DMS79 (cell line): ENCODE measurements around the gene SLC26A4.

Experiments used
- DNase-seq: peaks from one replicate; lab custom pipeline; 2025; lab: John Stamatoyannopoulos, UW

Gene SLC26A4

DNA sequence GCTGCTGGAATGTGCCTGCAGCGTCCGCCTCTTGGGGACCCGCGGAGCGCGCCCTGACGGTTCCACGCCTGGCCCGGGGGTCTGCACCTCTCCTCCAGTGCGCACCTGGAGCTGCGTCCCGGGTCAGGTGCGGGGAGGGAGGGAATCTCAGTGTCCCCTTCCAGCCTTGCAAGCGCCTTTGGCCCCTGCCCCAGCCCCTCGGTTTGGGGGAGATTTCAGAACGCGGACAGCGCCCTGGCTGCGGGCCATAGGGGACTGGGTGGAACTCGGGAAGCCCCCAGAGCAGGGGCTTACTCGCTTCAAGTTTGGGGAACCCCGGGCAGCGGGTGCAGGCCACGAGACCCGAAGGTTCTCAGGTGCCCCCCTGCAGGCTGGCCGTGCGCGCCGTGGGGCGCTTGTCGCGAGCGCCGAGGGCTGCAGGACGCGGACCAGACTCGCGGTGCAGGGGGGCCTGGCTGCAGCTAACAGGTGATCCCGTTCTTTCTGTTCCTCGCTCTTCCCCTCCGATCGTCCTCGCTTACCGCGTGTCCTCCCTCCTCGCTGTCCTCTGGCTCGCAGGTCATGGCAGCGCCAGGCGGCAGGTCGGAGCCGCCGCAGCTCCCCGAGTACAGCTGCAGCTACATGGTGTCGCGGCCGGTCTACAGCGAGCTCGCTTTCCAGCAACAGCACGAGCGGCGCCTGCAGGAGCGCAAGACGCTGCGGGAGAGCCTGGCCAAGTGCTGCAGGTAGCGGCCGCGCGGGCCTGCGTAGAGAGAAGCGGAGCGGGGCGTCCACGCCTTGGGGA is 645 bp downstream of the SLC26A4 start:
- no peak for DNase-seq

DNA sequence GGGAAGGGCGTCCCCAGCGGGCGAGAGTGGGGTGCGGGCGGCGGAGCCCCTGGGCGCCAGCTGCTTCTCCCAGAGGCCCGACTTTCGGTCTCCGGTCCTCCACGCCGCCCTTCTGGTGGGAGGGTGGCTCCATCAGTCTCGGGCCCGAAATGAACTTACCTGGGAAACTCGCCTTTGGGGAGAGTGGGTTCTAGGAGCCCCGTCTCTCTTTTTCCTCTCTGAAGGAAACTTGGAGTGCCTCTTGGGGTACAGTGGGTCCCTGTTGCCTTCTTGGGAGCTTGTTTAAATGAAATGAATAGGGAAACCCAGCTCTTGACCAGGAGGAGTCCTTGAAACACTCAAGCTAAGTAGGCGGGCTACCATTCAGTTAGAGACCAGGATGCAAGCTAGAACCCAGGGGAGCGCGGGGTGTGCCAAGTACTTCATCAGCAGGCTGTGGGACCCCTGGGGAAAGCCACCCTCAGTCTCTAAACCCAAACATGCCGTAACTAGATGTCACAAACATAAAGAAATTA is 1.3 kb downstream of the SLC26A4 start:
- DNase-seq: no peak

DNA sequence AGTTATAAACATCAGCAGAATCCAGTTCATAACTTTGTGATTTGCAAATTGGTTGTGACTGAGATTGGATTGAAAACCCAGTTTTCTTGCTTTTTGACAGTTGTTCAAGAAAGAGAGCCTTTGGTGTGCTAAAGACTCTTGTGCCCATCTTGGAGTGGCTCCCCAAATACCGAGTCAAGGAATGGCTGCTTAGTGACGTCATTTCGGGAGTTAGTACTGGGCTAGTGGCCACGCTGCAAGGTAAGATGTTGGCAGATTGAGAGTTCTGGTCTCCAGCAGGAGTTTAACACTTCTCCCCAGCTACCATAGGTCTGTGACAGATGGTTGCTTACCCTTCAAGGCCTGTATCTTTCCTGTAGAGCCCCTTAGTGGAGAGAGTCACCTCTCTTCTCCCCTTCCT is 2.6 kb downstream of the SLC26A4 start:
- DNase-seq: no peak

DNA sequence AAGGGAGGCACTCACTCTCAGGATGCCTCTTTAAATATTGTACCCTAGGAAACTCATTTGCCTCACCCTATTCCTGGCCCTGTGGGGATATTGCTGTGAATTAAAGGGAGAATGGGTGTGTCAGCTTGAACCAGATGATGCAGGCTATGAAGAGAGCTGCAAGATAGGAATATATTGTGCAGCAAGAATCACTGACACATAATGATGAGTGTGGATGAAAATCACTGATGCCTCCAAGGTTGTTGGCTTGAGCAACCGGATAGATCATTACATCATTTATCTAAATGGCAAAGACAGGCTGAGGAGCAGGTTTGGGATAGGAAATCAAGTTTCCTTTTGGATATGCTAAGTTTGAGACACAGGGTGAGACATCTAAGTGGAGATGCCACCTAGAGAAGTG is 6.2 kb downstream of the SLC26A4 start:
- DNase-seq: no peak

DNA sequence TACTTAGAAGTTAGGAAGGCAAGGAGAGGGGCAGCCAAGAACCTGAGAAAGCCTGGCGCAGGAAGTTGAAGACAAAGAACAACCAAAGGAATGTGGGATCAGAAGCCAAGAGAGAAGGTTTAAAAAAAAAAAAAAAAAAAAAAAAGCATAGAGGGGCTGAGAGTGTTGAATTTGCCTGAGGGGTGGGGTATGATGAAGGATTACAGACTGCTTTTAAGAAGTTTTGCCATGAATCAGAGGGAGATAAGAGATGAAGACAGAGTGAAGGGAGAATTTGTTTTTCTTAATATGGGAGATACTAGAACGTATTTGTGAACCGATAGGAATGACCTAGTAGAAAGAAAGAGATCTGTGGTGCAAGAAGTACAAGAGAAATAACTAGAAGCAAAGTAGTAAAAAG is 6.7 kb downstream of the SLC26A4 start:
- no peak for DNase-seq

DNA sequence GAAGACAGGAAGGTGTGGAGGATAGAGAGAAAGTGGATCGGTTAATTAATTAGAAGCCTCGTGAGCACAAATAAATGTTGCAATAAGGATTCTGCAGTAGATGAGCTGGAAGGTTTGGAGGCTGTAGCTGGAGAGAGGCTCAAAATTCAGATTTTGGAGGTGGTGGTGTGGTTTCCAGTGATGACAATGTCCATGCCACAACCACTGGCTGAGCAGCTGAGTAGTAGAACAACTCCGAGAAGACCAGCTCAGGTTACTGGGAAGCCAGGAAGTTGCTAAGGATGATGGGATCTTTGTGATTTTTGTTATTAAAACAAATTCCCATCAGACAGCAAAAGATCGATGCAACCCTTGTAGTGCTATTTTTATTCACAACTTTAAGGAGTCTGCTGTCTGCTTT is 7.7 kb downstream of the SLC26A4 start:
- no peak for DNase-seq

DNA sequence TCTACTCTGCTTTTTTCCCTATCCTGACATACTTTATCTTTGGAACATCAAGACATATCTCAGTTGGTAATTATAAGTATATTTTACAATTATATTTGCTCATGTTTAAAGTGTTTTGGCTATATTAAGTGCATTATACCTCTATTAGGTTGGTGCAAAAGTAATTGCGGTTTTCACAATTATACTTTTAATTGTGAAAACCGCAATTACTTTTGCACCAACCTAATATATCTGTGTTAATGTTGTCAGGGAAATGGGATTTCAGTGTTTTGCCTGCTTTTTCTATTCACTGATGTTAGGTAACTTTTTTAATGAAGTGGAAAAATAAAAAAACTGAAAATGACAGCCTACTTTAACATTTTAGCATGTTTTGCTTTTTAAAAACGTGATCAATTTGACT is 11.6 kb downstream of the SLC26A4 start:
- no peak for DNase-seq

DNA sequence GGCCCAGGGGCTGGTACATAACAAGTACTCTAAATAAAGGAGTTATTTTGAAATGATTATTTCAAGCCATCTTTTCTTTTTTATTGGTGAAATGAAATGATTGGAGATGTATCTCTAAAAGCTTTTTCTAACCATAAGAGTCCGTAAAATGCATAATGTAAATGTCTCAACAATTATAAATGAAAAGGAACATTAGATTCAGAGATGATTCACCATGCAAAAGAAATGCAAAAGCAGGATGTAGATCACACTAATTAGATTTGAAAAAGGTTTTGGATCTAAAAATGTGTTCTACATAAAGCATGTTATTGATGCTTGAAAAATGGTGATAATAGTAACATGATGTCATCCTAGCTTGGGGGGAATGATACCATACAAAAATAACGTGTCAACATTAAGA is 15.6 kb downstream of the SLC26A4 start:
- no peak for DNase-seq

DNA sequence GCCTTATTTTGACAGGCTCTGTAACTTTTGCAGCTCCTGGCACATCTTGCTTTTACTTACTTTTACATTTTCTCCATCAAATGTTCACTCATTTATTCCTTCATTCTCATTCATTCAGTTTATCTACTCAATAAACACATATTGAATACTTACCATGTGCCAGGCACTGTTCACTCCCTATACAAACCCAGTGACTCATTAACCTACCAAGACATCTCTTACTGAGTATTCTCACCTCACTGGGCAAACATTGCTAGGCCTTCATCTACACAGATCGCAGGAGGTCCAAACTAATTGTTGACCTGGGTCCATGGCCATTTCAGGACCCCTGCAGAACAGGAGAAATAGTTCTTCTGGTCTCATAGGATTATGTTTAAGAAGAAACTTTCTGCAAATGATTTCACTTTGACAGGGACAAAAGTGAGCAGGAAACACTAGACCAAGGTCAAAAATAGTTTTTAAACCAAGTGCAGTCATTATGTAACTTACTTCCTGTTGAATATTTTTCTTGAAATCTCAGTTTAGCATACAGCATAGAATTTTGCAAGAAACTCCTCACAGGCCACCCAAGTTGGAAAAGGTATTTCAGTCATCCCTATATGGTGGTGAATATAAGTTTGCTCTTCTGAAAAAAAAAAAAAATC is 17.6 kb downstream of the SLC26A4 start:
- DNase-seq: no peak

DNA sequence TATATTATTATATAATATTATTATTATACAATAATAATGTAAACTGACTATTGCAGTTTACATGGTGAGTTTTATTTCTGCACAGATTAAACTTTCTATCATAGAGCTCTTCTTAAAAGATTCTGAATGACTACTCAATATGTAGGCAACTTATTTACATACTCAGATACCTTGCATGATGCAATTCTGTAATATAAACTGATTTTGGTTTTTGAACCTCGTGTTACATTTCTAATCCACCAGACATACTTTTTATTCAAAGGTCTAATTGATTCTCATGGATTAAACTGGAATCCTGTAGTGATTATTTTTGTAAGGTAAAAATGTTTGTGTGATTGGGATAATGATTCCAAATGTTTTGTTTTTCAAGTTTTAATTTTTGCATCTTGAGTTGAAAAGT is 19.9 kb downstream of the SLC26A4 start:
- no peak for DNase-seq

DNA sequence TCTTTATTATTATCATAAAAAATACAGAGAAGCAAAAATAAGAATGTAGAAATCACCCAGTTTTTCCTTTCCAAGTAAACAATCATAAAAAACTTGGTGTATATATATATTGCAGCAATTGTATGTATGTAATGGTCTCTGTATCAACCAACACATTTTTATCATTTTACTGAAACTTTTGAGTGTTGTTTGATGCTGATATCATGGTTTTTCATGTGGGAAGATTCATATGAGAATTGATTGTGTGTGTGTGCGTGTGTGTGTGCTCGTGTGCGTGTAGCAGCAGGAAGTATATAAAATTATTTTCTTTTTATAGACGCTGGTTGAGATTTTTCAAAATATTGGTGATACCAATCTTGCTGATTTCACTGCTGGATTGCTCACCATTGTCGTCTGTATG is 22.3 kb downstream of the SLC26A4 start:
- no peak for DNase-seq

DNA sequence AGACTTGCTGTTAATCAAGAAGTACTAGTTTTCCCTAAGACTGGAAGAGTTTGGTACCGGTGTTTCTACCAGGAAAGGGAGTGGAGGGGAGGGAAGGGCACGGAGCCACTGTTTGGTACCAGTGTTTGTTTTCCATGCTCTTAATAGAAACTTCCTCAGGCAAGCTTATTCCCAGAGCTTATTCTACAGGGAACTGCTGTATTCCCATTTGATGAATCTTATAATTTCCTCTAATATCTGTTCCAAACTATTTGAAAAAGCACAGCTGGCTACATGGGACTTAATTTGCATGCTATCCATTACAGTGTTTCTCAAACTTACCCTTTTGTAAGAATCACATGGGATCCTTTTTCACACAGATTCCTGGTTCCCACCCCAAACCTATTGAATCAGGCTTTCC is 23.7 kb downstream of the SLC26A4 start:
- no peak for DNase-seq

DNA sequence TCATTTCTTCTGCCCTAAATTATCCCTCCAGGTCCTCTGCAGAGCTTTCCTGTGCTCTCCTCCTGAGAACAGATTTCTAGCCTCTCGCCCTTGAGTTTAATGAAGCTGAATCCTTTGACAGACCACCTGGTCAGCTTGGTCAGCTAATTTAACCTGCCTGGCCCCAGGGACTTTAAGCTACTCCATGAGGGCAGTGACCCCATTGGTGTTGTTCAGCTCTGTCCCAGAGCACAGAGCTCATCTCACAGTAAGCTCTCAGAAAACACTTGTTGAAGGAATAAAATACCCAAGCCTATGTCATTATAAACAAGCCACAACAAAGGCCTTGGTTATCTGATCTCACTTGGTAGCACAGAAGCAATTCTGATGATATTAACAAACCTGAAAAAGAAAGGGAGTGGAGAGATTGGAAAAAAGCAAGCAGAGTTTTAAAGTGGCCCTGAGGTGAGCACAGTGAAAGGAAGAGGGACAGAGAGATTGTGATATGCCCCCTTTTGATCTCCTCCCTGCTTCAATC is 24.4 kb downstream of the SLC26A4 start:
- no peak for DNase-seq

DNA sequence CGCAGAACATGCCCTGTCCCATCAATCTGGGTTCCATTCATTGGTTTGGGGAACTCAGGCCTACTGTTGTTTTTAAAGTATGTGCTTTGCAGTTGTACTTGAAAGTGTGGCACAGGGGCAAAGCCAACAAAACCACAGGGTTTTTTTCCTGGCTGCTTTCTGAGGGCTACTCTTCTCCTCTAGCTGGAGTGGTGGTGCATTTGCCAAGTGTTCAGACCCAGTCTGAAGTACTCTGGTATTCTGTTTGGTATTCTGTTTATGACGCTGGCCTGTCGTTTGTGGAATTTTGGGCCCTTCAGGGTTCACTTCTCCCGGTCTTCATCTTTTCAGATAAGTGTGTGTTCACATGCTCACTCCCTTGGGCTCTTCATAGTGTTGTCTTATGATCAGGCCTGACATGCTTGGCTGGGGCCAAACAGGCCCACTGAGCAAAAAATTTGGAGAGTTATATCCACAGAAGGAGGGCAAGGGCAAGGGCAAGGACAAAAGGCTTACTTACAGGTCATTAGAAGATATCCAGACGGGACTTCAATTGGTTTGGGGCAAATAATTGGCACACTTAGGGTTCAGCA is 26.3 kb downstream of the SLC26A4 start:
- peak; percentile 28 for DNase-seq

DNA sequence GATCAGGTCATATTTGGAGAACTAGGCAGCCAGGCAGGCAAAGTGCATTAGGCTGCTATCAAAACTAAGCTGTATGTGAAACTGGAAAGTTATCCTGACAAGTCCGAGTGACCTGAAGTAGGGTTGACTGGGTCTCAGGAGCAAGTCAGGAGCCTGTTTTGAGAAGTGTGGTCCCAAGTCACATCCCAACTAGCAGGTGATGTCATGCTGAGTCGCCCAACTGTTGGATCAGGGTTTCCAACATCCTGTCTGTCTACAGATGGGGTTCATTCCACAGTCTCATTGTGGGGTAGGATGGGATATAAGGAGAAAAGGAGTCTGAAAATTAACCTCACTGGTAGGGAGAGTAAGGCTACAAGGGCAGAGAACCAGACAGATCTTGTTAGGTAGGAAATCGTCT is 27.0 kb downstream of the SLC26A4 start:
- no peak for DNase-seq

DNA sequence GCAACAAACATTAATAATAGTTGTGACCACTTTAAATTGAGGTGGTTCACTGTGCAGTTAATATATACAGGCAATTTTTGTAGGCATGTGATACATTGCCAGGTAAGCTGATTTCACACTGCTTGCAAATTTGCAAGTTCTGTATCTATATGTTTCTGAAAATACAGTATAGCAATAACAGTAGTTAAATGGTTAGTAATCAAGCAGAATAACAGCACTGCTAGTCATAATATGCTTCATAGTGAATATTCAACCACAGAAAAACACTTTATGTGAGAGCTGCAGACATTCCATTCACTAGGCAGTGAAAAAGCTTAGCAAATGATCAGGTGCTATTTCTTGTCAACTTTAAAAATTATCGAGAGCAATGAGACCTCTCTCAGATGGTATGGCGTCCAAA is 28.9 kb downstream of the SLC26A4 start:
- no peak for DNase-seq

DNA sequence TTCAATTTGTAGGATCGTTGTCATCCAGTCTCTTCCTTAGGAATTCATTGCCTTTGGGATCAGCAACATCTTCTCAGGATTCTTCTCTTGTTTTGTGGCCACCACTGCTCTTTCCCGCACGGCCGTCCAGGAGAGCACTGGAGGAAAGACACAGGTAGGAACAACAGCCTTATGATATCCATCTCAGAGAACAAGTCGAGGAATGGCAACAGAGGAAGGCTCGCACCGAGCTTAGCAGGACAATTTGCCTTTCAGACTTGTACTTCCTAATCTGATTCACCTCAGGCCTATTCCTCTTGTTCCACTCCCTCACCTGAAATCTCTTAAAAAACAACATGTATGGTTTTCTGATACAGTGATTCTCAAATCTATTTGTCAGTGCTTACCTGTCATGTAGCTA is 29.5 kb downstream of the SLC26A4 start:
- DNase-seq: no peak

DNA sequence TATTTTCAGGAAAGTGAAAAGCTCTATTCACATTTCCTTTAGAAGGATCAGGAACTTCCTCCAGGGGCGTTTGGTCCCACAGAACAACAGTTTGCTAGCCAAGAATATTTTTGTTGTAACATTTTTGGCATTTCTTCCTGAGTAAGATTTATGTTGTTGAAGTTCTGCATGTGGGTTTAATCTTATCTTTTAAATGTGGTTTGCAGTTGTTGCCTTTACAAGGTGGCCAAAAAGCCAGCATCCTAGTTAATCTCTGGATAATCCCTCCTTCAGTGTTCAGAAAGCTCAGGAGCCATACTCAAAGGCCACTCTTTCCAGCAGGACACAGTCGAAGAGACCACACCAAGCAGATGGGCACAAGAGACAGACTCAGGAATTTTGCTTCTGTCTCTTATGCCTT is 30.0 kb downstream of the SLC26A4 start:
- DNase-seq: no peak

DNA sequence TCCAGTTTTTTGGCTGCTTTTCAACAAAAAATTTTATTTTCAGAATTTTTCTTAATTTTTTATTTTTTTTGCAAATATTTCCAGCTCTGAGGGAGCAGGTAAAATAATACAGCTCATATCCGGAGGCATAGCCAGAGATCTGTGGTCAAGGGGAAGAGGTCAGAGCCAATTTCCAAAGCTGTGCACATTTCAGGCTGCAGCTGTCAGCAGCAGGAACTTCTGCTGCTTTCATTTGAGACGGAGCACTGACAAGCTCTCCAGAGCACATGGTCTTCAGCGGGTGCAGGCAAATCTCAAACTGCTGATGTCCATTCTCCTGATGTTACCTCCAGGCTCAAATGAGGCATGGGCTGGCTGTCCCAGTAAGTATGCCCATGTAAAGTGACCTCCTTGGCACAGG is 31.1 kb downstream of the SLC26A4 start:
- DNase-seq: no peak

DNA sequence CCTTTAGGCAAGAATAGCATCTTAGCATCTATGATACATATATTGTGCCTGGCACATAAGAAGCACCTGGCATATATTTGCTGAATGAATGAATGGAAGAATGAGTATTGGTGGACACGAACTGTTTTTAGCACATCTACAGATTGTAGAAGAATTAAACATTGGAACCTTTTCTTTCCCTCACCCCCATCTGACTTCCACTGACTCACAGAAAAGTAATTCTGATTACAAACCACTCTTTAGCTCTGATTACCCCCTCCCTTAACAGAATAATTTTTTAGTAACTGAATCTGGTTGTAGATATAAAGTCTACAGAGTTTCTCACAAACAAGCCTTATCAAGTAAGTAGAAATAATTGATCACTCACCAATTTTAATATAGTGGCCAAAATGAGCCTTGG is 31.9 kb downstream of the SLC26A4 start:
- DNase-seq: no peak

DNA sequence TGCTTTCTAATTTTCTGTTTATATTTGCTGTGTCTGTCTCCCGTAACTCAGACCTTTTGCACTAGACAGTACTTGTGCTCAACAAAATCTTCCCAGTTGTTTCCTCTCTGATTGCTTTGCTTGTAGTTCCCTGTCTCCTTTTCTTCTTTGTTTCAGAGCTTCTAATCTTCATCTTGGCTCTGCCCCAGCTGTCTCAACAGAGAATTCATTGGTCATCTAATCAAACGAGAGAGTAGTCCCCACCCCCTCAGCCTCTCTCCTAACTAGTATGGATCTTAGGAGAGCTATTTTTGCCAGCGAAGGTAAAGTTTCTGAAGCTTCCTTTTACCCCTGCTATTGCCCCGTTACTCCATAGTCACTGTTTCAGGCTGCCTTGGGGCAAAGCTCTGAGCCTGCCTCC is 32.8 kb downstream of the SLC26A4 start:
- DNase-seq: no peak

DNA sequence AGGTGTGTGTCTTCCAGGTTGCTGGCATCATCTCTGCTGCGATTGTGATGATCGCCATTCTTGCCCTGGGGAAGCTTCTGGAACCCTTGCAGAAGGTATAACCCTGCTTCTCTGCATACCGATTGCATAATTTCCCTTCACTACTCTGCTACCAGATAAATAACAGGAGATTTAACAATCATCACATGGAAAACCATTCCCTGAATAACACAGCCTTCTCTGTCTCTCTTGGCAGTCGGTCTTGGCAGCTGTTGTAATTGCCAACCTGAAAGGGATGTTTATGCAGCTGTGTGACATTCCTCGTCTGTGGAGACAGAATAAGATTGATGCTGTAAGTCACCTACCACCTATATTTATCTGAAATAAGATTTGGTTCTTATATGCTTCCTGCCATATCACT is 33.8 kb downstream of the SLC26A4 start:
- no peak for DNase-seq

DNA sequence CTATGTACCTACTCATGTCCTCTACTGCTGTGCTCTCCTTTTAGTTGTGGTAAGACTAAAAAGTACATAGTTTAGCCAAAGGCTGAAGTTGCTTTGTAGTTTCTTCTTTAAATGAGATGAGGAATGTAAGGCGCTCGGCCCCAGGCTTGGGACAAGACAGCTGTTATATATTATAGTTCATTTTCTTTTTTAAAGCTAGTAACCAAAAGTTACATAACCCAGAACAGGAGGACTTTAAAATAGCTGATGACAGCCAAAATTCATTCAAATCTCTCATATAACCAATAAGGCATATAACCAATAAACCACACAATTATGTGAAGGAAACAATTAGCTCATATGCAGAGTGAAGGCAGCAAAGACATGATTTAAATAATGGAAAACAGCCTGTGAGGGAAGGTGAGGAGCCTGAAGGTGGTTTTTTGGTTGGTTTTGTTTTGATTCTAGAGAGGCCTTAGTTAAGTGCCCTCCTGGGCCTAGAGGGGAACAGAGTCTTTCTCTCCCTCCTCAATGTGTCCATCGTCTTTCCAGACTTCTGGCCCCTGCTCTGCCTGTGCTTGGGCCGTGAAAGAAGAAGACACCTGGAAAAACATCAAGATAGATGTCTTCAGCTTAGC is 35.8 kb downstream of the SLC26A4 start:
- no peak for DNase-seq
